WTC11 (cell line): ENCODE measurements around the gene MC5R. TPM values are rescaled to one million over a fixed set of nuclear protein-coding genes. Genes with fewer than 3 reads are reported as not detected.
A peak's percentile ranks its signal among the peaks of the same experiment; 100 is the strongest.

Experiments
- ATAC-seq: fragments of 200-7000 bp; cut with Tn5 transposase; 2 replicates; pipeline ENCODE4 v1.10.0; 2021; ENCODE audit warnings: mild to moderate bottlenecking, moderate library complexity
- CTCF ChIA-PET: fragments of 300-600 bp; sonication (Branson Sonifier 250); formaldehyde crosslinking; loops from one replicate; lab custom pipeline; 2021; ENCODE audit warnings: antibody characterized with exemption; lab: Charles Lee
- POLR2A ChIA-PET: fragments of 350-600 bp; sonication (Branson Sonifier 250); formaldehyde crosslinking; loops from one replicate; lab custom pipeline; 2021; ENCODE audit warnings: antibody characterized with exemption; lab: Charles Lee
- DNase-seq: peaks from one replicate; pipeline ENCODE4 v3.0.0; 2021; ENCODE audit warnings: low spot score
- H3K27ac Mint-ChIP-seq: 2 replicates; pipeline ENCODE4 v1.8.0; 2021; ENCODE audit warnings: mixed read lengths
- H3K27me3 Mint-ChIP-seq: 2 replicates; pipeline ENCODE4 v1.8.0; 2021; ENCODE audit warnings: low read depth, mild to moderate bottlenecking, moderate library complexity, mixed read lengths
- H3K36me3 Mint-ChIP-seq: 2 replicates; pipeline ENCODE4 v1.8.0; 2021; ENCODE audit warnings: mixed read lengths
- H3K4me1 Mint-ChIP-seq: 2 replicates; pipeline ENCODE4 v1.8.0; 2022; ENCODE audit warnings: mixed read lengths
- H3K4me3 Mint-ChIP-seq: 2 replicates; pipeline ENCODE4 v1.8.0; 2021; ENCODE audit warnings: mild to moderate bottlenecking, moderate library complexity, mixed read lengths
- H3K9me3 Mint-ChIP-seq: 2 replicates; pipeline ENCODE4 v1.8.0; 2021; ENCODE audit warnings: mixed read lengths
- ATF2 ChIP-seq: sonication (generic); formaldehyde crosslinking; IDR thresholded peaks from 2 replicates; pipeline ENCODE4 v1.8.1; 2022; ENCODE audit warnings: low read depth, missing genetic modification reagents, borderline replicate concordance
- CREB1 ChIP-seq: sonication (generic); formaldehyde crosslinking; IDR thresholded peaks from 2 replicates; pipeline ENCODE4 v1.8.0; 2023; ENCODE audit warnings: mild to moderate bottlenecking, missing genetic modification reagents
- E2F4 ChIP-seq: sonication (generic); formaldehyde crosslinking; IDR thresholded peaks from 2 replicates; pipeline ENCODE4 v1.8.1; 2022; ENCODE audit warnings: low read depth, mild to moderate bottlenecking, moderate library complexity, missing genetic modification reagents, borderline replicate concordance
- HMGA2 ChIP-seq: fragments of 250-450 bp; sonication (Bioruptor Pico); IDR thresholded peaks from 2 replicates; pipeline ENCODE4 v1.4.0; 2021; ENCODE audit warnings: mild to moderate bottlenecking, moderate library complexity
- IRF2 ChIP-seq: sonication (generic); formaldehyde crosslinking; IDR thresholded peaks from 2 replicates; pipeline ENCODE4 v1.8.0; 2022; ENCODE audit warnings: low read depth, missing genetic modification reagents, borderline replicate concordance
- OVOL2 ChIP-seq: fragments of 250-450 bp; sonication (Bioruptor Pico); IDR thresholded peaks from 2 replicates; pipeline ENCODE4 v1.9.0; 2021; ENCODE audit warnings: mild to moderate bottlenecking, borderline replicate concordance
- SOX15 ChIP-seq: fragments of 250-450 bp; sonication (Bioruptor Pico); IDR thresholded peaks from 2 replicates; pipeline ENCODE4 v1.9.0; 2021; ENCODE audit warnings: mild to moderate bottlenecking
- SP1 ChIP-seq: sonication (generic); formaldehyde crosslinking; conservative IDR thresholded peaks from 2 replicates; pipeline ENCODE4 v1.8.1; 2022; ENCODE audit warnings: missing genetic modification reagents
- TP53 ChIP-seq: sonication (generic); formaldehyde crosslinking; IDR thresholded peaks from 2 replicates; pipeline ENCODE4 v1.8.1; 2023; ENCODE audit warnings: mild to moderate bottlenecking, missing genetic modification reagents
- ZMAT4 ChIP-seq: fragments of 250-450 bp; sonication (Bioruptor Pico); IDR thresholded peaks from 2 replicates; pipeline ENCODE4 v1.9.0; 2021; ENCODE audit warnings: mild to moderate bottlenecking
- ZNF263 ChIP-seq: sonication (generic); formaldehyde crosslinking; IDR thresholded peaks from 2 replicates; pipeline ENCODE4 v1.8.1; 2022; ENCODE audit warnings: low read depth, mild to moderate bottlenecking, moderate library complexity, missing genetic modification reagents
- total RNA-seq: library from RNA; stranded (reverse); gene quantifications from 3 replicates; pipeline ENCODE4 v1.2.3, GENCODE V29; 2021
- TF ChIP-seq, protein P1 (sequence below): sonication (generic); formaldehyde crosslinking; IDR thresholded peaks from 2 replicates; pipeline ENCODE4 v1.8.1; 2022; ENCODE audit warnings: missing genetic modification reagents, borderline replicate concordance
- TF ChIP-seq, protein P2 (sequence below): fragments of 250-450 bp; sonication (Bioruptor Pico); IDR thresholded peaks from 2 replicates; pipeline ENCODE4 v1.9.0; 2021; ENCODE audit warnings: mild to moderate bottlenecking
- TF ChIP-seq, protein P3 (sequence below): fragments of 200-600 bp; IDR thresholded peaks from 2 replicates; pipeline ENCODE4 v1.8.0; 2022; ENCODE audit warnings: antibody characterized with exemption
- TF ChIP-seq, protein P4 (sequence below): sonication (generic); formaldehyde crosslinking; IDR thresholded peaks from 2 replicates; pipeline ENCODE4 v1.8.1; 2023; ENCODE audit warnings: mild to moderate bottlenecking, moderate library complexity, missing genetic modification reagents

Gene MC5R
- total RNA-seq, 1 experiment from 2014 or later, result 0.15 TPM

- TF ChIP-seq, protein P1, sequence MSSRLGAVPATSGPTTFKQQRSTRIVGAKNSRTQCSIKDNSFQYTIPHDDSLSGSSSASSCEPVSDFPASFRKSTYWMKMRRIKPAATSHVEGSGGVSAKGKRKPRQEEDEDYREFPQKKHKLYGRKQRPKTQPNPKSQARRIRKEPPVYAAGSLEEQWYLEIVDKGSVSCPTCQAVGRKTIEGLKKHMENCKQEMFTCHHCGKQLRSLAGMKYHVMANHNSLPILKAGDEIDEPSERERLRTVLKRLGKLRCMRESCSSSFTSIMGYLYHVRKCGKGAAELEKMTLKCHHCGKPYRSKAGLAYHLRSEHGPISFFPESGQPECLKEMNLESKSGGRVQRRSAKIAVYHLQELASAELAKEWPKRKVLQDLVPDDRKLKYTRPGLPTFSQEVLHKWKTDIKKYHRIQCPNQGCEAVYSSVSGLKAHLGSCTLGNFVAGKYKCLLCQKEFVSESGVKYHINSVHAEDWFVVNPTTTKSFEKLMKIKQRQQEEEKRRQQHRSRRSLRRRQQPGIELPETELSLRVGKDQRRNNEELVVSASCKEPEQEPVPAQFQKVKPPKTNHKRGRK (CRISPR knock-in tag), result no peak
- TF ChIP-seq, protein P2, sequence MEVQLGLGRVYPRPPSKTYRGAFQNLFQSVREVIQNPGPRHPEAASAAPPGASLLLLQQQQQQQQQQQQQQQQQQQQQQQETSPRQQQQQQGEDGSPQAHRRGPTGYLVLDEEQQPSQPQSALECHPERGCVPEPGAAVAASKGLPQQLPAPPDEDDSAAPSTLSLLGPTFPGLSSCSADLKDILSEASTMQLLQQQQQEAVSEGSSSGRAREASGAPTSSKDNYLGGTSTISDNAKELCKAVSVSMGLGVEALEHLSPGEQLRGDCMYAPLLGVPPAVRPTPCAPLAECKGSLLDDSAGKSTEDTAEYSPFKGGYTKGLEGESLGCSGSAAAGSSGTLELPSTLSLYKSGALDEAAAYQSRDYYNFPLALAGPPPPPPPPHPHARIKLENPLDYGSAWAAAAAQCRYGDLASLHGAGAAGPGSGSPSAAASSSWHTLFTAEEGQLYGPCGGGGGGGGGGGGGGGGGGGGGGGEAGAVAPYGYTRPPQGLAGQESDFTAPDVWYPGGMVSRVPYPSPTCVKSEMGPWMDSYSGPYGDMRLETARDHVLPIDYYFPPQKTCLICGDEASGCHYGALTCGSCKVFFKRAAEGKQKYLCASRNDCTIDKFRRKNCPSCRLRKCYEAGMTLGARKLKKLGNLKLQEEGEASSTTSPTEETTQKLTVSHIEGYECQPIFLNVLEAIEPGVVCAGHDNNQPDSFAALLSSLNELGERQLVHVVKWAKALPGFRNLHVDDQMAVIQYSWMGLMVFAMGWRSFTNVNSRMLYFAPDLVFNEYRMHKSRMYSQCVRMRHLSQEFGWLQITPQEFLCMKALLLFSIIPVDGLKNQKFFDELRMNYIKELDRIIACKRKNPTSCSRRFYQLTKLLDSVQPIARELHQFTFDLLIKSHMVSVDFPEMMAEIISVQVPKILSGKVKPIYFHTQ (CRISPR knock-in tag), result no peak
- TF ChIP-seq TP53 (CRISPR knock-in tag), result no peak
- no peak for TF ChIP-seq E2F4 (CRISPR knock-in tag)
Measured at GRCh38 chr18:13810950-13811485, 12.9 kb upstream of the MC5R start (continued).

- ChIA-PET CTCF (interaction anchor here (0.5 to 4.4 kb wide), 23 partner anchors 10 to 612 kb away, joined by 3 to 68 read pairs (median 7); partner anchors contain the start of genes MC2R and MC5R), POLR2A (interaction anchor here (0.6 kb wide), 1 partner anchor 243 kb away, joined by 3 read pairs; no protein-coding TSS in a partner anchor)
- TF ChIP-seq, protein P3, sequence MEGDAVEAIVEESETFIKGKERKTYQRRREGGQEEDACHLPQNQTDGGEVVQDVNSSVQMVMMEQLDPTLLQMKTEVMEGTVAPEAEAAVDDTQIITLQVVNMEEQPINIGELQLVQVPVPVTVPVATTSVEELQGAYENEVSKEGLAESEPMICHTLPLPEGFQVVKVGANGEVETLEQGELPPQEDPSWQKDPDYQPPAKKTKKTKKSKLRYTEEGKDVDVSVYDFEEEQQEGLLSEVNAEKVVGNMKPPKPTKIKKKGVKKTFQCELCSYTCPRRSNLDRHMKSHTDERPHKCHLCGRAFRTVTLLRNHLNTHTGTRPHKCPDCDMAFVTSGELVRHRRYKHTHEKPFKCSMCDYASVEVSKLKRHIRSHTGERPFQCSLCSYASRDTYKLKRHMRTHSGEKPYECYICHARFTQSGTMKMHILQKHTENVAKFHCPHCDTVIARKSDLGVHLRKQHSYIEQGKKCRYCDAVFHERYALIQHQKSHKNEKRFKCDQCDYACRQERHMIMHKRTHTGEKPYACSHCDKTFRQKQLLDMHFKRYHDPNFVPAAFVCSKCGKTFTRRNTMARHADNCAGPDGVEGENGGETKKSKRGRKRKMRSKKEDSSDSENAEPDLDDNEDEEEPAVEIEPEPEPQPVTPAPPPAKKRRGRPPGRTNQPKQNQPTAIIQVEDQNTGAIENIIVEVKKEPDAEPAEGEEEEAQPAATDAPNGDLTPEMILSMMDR, result peak; percentile 14; the same call in 1 of the 2 replicates
- TF ChIP-seq CREB1 (CRISPR knock-in tag) (no peak), ZMAT4 (CRISPR knock-in tag) (no peak), ZNF263 (CRISPR knock-in tag) (no peak), HMGA2 (CRISPR knock-in tag) (no peak), SP1 (no peak)
- Mint-ChIP-seq H3K4me3 (no peak overlapping the region), H3K9me3 (no peaks in the 10 kb centered on the region), H3K27me3 (no peaks in the 10 kb centered on the region), H3K36me3 (no peaks in the 10 kb centered on the region), H3K4me1 (peaks cover 62% of the 10 kb centered on the region), H3K27ac (no peak overlapping the region)
- DNase-seq (no peak), ATAC-seq (peak; percentile 37)
Measured at GRCh38 chr18:13811993-13812392, 12.0 kb upstream of the MC5R start.

DNA sequence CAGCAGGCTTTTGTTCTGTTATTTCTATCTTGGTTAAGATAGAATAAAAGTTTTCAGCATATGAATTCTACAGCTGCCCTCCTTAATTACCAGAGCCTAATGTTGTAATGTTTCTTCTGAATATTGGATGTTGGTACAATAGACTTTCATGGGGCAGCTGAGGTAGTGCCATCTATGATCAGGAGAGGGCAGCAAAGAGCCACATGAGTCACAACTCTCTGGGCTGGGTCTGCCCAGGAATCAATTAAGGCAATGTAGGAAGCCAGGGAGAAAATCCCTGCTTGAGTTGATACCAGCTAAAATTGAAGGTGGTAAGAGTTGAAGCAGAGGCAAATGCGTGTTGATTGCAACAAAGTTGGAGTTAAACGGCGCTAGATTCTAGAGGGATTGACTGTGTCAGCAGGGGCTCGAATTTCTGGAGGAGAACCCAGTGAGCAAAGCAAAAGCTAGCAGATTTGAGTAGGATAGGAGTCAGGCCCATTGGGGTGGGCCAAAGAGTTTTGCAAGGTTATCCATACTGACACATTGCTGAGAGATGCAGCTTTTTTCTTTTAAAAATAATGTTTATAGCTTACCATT lies 10.6 kb upstream of the MC5R start:
- Mint-ChIP-seq H3K36me3 (no peaks in the 10 kb centered on the region), H3K9me3 (no peaks in the 10 kb centered on the region), H3K27ac (no peak overlapping the region; the same call in 1 of the 2 replicates), H3K27me3 (no peaks in the 10 kb centered on the region), H3K4me3 (no peak overlapping the region), H3K4me1 (peaks cover 50% of the 10 kb centered on the region)
- DNase-seq (peak; percentile 72), ATAC-seq (peak; percentile 69)
- POLR2A ChIA-PET, result no interaction called here
- CTCF ChIA-PET, result interaction anchor here (0.6 to 4.4 kb wide), 43 partner anchors 8 to 302 kb away, joined by 3 to 68 read pairs (median 5); partner anchors contain the start of genes MC2R and MC5R
- no peak for TF ChIP-seq SOX15 (CRISPR knock-in tag)
- TF ChIP-seq, protein P3, result peak; percentile 56; the same call in 1 of the 2 replicates
- TF ChIP-seq, protein P4, sequence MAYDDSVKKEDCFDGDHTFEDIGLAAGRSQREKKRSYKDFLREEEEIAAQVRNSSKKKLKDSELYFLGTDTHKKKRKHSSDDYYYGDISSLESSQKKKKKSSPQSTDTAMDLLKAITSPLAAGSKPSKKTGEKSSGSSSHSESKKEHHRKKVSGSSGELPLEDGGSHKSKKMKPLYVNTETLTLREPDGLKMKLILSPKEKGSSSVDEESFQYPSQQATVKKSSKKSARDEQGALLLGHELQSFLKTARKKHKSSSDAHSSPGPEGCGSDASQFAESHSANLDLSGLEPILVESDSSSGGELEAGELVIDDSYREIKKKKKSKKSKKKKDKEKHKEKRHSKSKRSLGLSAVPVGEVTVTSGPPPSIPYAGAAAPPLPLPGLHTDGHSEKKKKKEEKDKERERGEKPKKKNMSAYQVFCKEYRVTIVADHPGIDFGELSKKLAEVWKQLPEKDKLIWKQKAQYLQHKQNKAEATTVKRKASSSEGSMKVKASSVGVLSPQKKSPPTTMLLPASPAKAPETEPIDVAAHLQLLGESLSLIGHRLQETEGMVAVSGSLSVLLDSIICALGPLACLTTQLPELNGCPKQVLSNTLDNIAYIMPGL (CRISPR knock-in tag), result no peak
- no peak for TF ChIP-seq IRF2 (CRISPR knock-in tag)
- no peak for TF ChIP-seq ATF2 (CRISPR knock-in tag)
- no peak for TF ChIP-seq OVOL2 (CRISPR knock-in tag)
